Cardiac muscle cell (in vitro differentiated cells and primary cell): ENCODE results near the gene TEAD4. TPM values are rescaled to one million over a fixed set of nuclear protein-coding genes. Genes with fewer than 3 reads are reported as not detected.

Source experiments
- DNase-seq, 2 donors: peaks; one replicate each; pipeline versions ENCODE4 v3.0.0 to v3.0.0-alpha.2; 2010 to 2017; ENCODE audit warnings: low read depth in 1 of 2, low spot score in 1 of 2
- H3K27ac ChIP-seq: fragments of 200-600 bp; sonication (generic); 2 replicates; pipeline ENCODE4 v1.5.1; 2016
- H3K27me3 ChIP-seq: fragments of 200-600 bp; sonication (generic); 2 replicates; pipeline ENCODE4 v1.6.0; 2016; ENCODE audit warnings: control low read depth
- H3K36me3 ChIP-seq: fragments of 200-600 bp; sonication (generic); 2 replicates; pipeline ENCODE4 v1.5.1; 2016; ENCODE audit warnings: control low read depth
- H3K4me1 ChIP-seq: fragments of 200-600 bp; sonication (generic); 2 replicates; pipeline ENCODE4 v1.8.1; 2017; ENCODE audit warnings: low read depth, mild to moderate bottlenecking, mixed run types
- H3K4me3 ChIP-seq: fragments of 200-600 bp; sonication (generic); 2 replicates; pipeline ENCODE4 v1.5.1; 2016; ENCODE audit warnings: mild to moderate bottlenecking
- H3K9me3 ChIP-seq: fragments of 200-600 bp; sonication (generic); 2 replicates; pipeline ENCODE4 v1.5.1; 2017; ENCODE audit warnings: low read depth, mild to moderate bottlenecking, control low read depth
- CTCF ChIP-seq: IDR thresholded peaks from 2 replicates; pipeline ENCODE4 v1.5.1; 2012; ENCODE audit warnings: low read depth, mild to moderate bottlenecking, low read length
- polyA plus RNA-seq: library from polyadenylated mRNA; unstranded; fragments of >200 nt; fragmentation: Nextera tagmentation; extraction: Ambion mirVana; gene quantifications from 2 replicates; pipeline ENCODE4 v1.2.1, GENCODE V29; 2016
- total RNA-seq: library from RNA; depleted of rRNA; stranded (reverse); fragments of >200 nt; gene quantifications from 2 replicates; pipeline ENCODE4 v1.2.3, GENCODE V29; 2016

Gene TEAD4
- total and polyA plus RNA-seq, 2 experiments from 2014 or later = 21.3 to 31.9 TPM

DNA sequence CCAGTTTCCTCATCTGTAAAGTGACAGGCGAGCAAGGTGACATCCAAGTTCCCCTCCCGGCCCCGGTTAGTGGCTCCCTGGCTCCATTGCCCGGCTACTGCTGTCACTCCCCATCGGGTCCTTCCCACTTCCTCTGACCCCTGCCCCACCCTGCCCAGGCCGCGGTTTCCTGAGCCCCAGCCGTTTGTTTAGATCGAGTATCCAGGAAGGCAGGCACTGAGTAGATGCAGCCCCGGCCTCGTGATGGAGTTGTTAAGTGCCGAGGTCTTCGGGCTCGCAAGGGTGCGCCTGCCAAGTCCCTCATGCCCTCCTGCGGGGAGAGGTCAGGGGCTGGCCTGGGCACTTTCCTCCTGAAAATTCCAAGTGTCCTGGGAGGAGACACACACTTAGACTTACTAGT, 55.4 kb downstream of the TEAD4 start:
- Histone ChIP-seq H3K4me3 (no peak overlapping the region), H3K4me1 (peaks cover 2% of the 10 kb centered on the region), H3K36me3 (no peaks in the 10 kb centered on the region), H3K27ac (no peak overlapping the region), H3K27me3 (no peaks in the 10 kb centered on the region), H3K9me3 (no peaks in the 10 kb centered on the region)
- no peak for TF ChIP-seq CTCF
- DNase-seq = no peak

DNA sequence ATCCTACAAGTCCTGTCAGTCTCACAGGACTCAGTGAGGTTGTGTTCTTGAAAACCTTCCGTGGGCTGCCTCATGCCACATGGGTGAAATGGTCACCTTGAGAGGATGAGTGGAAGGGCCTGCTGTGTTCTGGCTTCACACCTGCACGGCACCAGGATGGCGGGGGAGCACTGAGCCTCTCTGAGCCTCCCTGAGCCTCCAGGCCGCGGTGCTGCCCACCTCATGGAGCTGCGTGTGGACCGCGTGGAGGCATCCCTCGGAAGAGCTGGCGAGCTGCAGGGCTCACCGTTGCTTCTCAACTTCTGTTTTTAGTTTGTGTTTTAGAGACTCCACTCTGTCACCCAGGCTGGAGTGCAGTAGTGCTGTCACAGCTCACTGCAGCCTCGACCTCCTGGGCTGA, 56.2 kb downstream of the TEAD4 start:
- H3K9me3 ChIP-seq = no peaks in the 10 kb centered on the region
- TF ChIP-seq CTCF = no peak
- no peak overlapping the region for H3K27ac ChIP-seq
- DNase-seq = no peak
- H3K27me3 ChIP-seq = no peaks in the 10 kb centered on the region
- no peaks in the 10 kb centered on the region for H3K36me3 ChIP-seq
- peaks cover 2% of the 10 kb centered on the region for H3K4me1 ChIP-seq
- H3K4me3 ChIP-seq = no peak overlapping the region

GRCh38 chr12:3016191-3016590, 57.0 kb downstream of the TEAD4 start:
- Histone ChIP-seq H3K4me1 (peaks cover 2% of the 10 kb centered on the region), H3K9me3 (no peaks in the 10 kb centered on the region), H3K27ac (no peak overlapping the region), H3K27me3 (no peaks in the 10 kb centered on the region), H3K4me3 (no peak overlapping the region), H3K36me3 (no peaks in the 10 kb centered on the region)
- no peak for TF ChIP-seq CTCF
- DNase-seq = no peak

GRCh38 chr12:3017281-3017680, 58.1 kb downstream of the TEAD4 start:
- no peaks in the 10 kb centered on the region for H3K9me3 ChIP-seq
- no peak overlapping the region for H3K4me3 ChIP-seq
- DNase-seq = no peak
- TF ChIP-seq CTCF = no peak
- no peak overlapping the region for H3K27ac ChIP-seq
- no peaks in the 10 kb centered on the region for H3K36me3 ChIP-seq
- H3K4me1 ChIP-seq = peaks cover 2% of the 10 kb centered on the region
- no peaks in the 10 kb centered on the region for H3K27me3 ChIP-seq

DNA sequence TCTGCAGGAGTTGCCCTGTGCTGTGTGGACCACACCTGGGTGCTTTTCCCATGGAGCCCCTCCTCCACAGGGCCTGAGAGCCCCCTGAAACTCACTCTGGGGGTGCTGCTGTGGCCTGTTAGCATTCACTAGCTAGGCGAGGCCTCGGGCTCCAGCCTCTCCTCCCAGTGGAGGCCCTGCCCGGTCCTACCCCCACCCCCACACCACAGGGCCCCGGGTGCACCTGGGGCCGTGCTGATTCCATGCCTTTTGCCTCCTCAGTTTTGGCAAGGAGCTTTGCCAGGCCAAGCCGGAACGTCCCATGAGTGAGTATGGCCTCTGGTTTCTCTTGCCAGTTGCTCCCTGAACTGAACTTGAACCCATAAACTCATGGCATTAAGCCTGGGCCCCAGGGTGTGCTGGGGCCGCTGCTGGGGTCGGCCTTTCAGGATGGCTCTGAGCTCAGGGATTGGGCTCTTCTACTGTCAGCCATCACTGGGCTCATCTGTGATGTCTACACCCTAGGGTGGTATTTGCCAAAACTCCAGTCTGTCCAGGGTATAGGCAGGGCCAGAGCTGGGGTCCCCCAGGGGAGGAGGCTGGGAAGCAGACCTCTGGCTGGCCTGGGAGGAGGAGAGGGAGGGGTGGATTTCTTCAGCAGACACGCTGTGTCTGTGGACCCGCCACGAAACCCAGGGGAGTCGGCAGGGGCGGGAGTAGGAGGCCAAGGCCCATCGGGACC, 59.2 kb downstream of the TEAD4 start:
- Histone ChIP-seq H3K9me3 (no peaks in the 10 kb centered on the region), H3K27ac (no peak overlapping the region), H3K36me3 (no peaks in the 10 kb centered on the region), H3K4me3 (no peak overlapping the region), H3K27me3 (no peaks in the 10 kb centered on the region), H3K4me1 (peaks cover 2% of the 10 kb centered on the region)
- no peak for DNase-seq
- TF ChIP-seq CTCF = no peak
